WI38 (cell line): ENCODE data around the gene ZFYVE28.
"Not testable (repeated sequence)": the region's sequence is repeated elsewhere in the genome, so short reads cannot be mapped to it uniquely, and the experiment has no call there.

ENCODE experiments used
- H3K4me3 ChIP-seq: 2 replicates; pipeline ENCODE4 v1.5.1; 2011; ENCODE audit warnings: low read depth, mild to moderate bottlenecking, control low read depth, low read length
- CTCF ChIP-seq: IDR thresholded peaks from 2 replicates; pipeline ENCODE4 v1.5.1; 2012; ENCODE audit warnings: low read depth, mild to moderate bottlenecking, control low read depth, low read length

Gene ZFYVE28

GRCh38 chr4:2226261-2226660 lies 192.2 kb downstream of the ZFYVE28 start:
- H3K4me3 ChIP-seq = no peak overlapping the region
- no peak for TF ChIP-seq CTCF

- no peak overlapping the region for H3K4me3 ChIP-seq
- TF ChIP-seq CTCF = no peak
These were observed 195.6 kb downstream of the ZFYVE28 start for GRCh38 chr4:2222838-2223237.

- not testable (repeated sequence) for H3K4me3 ChIP-seq
These were observed 197.1 kb downstream of the ZFYVE28 start for GRCh38 chr4:2221378-2221777.

GRCh38 chr4:2220016-2220630 lies 198.3 kb downstream of the ZFYVE28 start:
- TF ChIP-seq CTCF = peak; percentile 88
- H3K4me3 ChIP-seq = no peak overlapping the region
